Naive B cell (primary cell): ENCODE data around the gene FAM241B. TPM values are rescaled to one million over a fixed set of nuclear protein-coding genes. Genes with fewer than 3 reads are reported as not detected.

Experiments
- ATAC-seq, 2 donors: fragments of 150-1000 bp; cut with Tn5 transposase; 2 replicates each; pipeline ENCODE4 v1.10.0; 2021; ENCODE audit warnings: low read depth in 2 of 2, mild to moderate bottlenecking in 2 of 2, moderate library complexity in 2 of 2
- DNase-seq: peaks from one replicate; pipeline ENCODE4 v3.0.0; 2022
- H3K27ac Mint-ChIP-seq, 6 donors: one replicate each; pipeline ENCODE4 v1.8.0; 2020 to 2022; ENCODE audit warnings: mild to moderate bottlenecking in 6 of 6, mixed read lengths in 6 of 6, moderate library complexity in 5 of 6, inconsistent platforms in 2 of 6
- H3K27me3 Mint-ChIP-seq, 3 donors: one replicate each; pipeline ENCODE4 v1.8.0; 2021 to 2022; ENCODE audit warnings: mixed read lengths in 3 of 3, mild to moderate bottlenecking in 1 of 3
- H3K36me3 Mint-ChIP-seq, 2 donors: one replicate each; pipeline ENCODE4 v1.8.0; 2020 to 2022; ENCODE audit warnings: mixed read lengths in 2 of 2, inconsistent platforms in 1 of 2, mild to moderate bottlenecking in 1 of 2
- H3K4me1 Mint-ChIP-seq, 3 donors: one replicate each; pipeline ENCODE4 v1.8.0; 2020 to 2022; ENCODE audit warnings: mixed read lengths in 3 of 3, inconsistent platforms in 1 of 3, mild to moderate bottlenecking in 1 of 3, moderate library complexity in 1 of 3
- H3K4me3 Mint-ChIP-seq, 8 donors: one replicate each; pipeline ENCODE4 v1.8.0; 2020 to 2022; ENCODE audit warnings: mild to moderate bottlenecking in 8 of 8, mixed read lengths in 8 of 8, moderate library complexity in 8 of 8, inconsistent platforms in 2 of 8
- H3K9me3 Mint-ChIP-seq, 7 donors: one replicate each; pipeline ENCODE4 v1.8.0; 2020 to 2022; ENCODE audit warnings: mixed read lengths in 7 of 7, mild to moderate bottlenecking in 5 of 7, inconsistent platforms in 2 of 7, moderate library complexity in 1 of 7
- polyA plus RNA-seq, 6 donors: library from polyadenylated mRNA; unstranded; fragments of 300-500 nt; fragmentation: Illumina TruSeq; gene quantifications; one replicate each; pipeline ENCODE4 v1.2.3, GENCODE V29; 2021; ENCODE audit warnings: low read depth in 6 of 6

FAM241B gene
- polyA plus RNA-seq, 6 donors from 2014 or later: 0.34 to 1.9 (median 0.54) TPM; not detected in 2

DNA sequence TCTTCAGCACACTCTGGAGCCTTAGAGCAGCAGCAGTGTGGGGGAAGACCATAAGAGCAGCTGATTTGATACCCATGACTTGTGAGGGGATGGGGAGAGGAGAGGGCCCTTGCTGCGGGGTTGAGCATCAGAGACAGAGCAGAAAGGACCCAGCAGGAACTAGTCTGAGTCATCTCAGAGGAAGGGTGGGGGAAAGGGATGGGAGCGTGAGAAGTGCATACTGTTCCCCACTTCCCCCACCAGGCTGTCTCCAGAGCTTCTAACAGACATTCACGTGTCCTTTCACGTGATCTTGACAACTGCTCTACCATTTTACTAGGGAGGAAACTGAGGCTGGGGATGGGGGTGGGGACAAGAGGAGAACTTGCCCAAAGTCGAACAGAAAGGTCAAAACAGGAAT is 38.7 kb downstream of the FAM241B start:
- Mint-ChIP-seq H3K4me1 (no peaks in the 10 kb centered on the region), H3K9me3 (peaks cover 0 to 19% (median 5%) of the 10 kb centered on the region in 7 donors), H3K4me3 (no peak overlapping the region), H3K27ac (no peak overlapping the region), H3K27me3 (peaks cover 3 to 33% (median 33%) of the 10 kb centered on the region in 3 donors), H3K36me3 (no peaks in the 10 kb centered on the region)
- ATAC-seq (no peak), DNase-seq (no peak)

DNA sequence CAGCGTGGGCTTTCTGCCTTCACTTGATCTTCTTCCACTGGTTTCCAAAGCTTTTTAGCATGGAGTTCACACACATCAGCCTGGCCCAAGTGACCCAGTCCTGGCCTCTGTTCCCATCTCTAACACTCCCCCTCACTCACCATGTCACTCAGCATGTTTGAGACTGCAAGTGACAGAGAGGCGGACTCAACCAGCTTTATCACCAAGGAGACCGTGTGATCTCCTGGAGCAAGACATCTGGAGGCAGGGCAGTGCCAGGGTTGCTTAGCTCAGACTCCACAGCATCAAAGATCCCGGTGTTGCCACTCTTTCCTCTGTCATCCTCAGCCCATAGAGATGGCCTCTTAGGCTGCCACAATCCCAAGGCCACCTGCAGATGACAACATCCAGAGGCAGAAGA is 39.4 kb downstream of the FAM241B start:
- no peaks in the 10 kb centered on the region for H3K4me1 Mint-ChIP-seq
- H3K27me3 Mint-ChIP-seq: peaks cover 3 to 33% (median 33%) of the 10 kb centered on the region in 3 donors
- no peak for ATAC-seq
- no peak overlapping the region for H3K27ac Mint-ChIP-seq
- no peak for DNase-seq
- no peaks in the 10 kb centered on the region for H3K36me3 Mint-ChIP-seq
- H3K9me3 Mint-ChIP-seq: peaks cover 0 to 19% (median 5%) of the 10 kb centered on the region in 7 donors
- H3K4me3 Mint-ChIP-seq: no peak overlapping the region

DNA sequence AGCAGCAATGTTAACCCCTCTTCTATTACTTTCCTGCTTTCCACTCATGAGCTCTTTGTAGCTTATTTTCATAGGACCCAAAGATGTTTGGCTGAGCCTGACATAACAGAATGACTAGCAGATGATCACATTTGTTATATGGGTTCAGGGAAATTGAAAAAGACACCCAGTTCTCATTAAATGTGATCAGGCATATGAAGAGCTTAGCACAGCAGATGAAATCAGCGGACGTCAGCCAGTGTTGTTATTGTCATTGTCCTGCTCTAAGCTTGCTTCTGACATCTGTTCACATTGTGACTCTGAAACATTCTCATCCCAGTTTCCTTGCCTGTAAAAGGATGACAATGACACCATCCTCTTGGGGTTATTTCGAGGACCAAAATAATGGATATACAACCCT is 43.5 kb downstream of the FAM241B start:
- peaks cover 3 to 28% (median 18%) of the 10 kb centered on the region in 3 donors for H3K27me3 Mint-ChIP-seq
- DNase-seq: no peak
- no peak for ATAC-seq
- H3K27ac Mint-ChIP-seq: no peak overlapping the region
- no peaks in the 10 kb centered on the region for H3K4me1 Mint-ChIP-seq
- peaks cover 0 to 19% (median 6%) of the 10 kb centered on the region in 7 donors for H3K9me3 Mint-ChIP-seq
- H3K4me3 Mint-ChIP-seq: no peak overlapping the region
- no peaks in the 10 kb centered on the region for H3K36me3 Mint-ChIP-seq

DNA sequence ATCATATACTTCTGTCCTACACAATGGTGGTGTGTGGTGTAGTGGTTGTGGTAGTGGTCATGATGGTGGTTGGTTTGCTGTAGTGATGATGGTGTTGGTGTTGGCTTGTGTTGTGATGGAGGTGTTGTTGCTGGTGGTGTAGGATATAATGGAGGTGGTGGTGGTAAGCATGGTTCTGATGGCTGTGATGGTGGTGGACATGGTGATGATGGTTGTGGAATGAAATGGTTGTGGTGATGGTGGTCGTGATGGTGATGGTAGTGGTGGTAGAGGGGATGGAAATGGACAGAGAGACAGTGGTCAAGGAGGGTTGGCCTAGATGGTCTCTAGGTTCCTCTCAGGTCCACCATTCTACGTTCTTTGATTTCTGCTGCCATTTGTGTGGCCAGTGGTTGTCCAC is 44.7 kb downstream of the FAM241B start:
- no peaks in the 10 kb centered on the region for H3K36me3 Mint-ChIP-seq
- ATAC-seq (no peak), DNase-seq (no peak)
- H3K27me3 Mint-ChIP-seq: peaks cover 9 to 23% (median 16%) of the 10 kb centered on the region in 3 donors
- no peak overlapping the region for H3K27ac Mint-ChIP-seq
- no peak overlapping the region for H3K4me3 Mint-ChIP-seq
- H3K9me3 Mint-ChIP-seq: peaks cover 0 to 19% (median 6%) of the 10 kb centered on the region in 7 donors
- no peaks in the 10 kb centered on the region for H3K4me1 Mint-ChIP-seq

DNA sequence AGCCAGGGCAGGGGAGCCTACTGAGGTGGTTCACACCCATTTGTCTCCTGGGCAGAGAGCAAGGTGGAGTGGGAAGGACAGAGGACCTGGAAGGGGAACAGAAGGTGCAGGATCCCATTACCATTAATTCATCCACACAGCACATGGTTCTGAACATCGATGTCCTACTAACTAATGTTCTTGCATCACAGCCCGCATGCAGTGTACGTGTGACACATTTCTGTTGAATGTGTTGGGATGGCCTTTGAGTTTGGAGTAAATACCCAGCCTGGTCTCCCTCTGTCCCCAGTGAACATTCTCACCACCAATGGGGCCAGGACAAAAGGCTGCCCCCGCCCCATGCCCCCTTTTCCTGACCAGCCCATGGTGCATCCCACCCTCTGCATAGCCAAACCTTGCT is 46.3 kb downstream of the FAM241B start:
- Mint-ChIP-seq H3K27ac (no peak overlapping the region), H3K27me3 (peaks cover 16 to 32% (median 29%) of the 10 kb centered on the region in 3 donors), H3K4me3 (no peak overlapping the region), H3K4me1 (no peaks in the 10 kb centered on the region), H3K9me3 (peaks cover 0 to 11% (median 6%) of the 10 kb centered on the region in 7 donors), H3K36me3 (no peaks in the 10 kb centered on the region)
- DNase-seq (no peak), ATAC-seq (no peak)

DNA sequence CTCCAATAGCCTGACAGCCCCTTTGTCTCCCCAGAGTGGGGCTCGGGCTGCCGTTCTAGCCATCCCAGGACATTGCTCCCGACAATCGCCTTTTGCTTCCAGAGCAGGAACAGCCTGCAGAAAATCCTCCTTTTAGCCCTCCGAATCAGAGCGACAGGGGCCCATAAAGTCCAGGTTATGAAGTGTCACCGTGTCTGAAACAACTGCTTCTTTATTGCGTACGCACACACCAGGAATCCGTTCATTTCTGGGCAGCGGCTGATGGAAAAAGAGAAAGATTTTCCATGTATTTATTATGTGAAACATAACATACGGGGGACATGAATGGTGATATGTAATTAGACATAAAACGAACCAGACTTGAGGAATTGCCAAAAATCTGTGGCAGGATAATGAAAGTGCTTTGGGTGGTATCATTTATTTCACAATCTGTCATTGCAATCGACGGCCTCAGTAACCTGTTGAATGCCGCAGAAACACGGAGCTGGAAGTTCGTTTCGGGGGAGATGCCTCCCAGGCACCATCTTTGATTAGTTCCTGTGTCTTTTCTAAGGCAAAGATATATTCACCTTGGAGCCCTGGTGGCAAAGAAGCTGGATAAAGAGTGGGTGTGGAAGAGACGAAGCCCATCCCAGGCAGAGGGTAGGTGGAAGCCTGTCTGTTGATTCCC is 48.1 kb downstream of the FAM241B start:
- H3K27me3 Mint-ChIP-seq: peaks cover 23 to 40% (median 33%) of the 10 kb centered on the region in 3 donors
- ATAC-seq (no peak), DNase-seq (no peak)
- no peaks in the 10 kb centered on the region for H3K36me3 Mint-ChIP-seq
- no peaks in the 10 kb centered on the region for H3K4me1 Mint-ChIP-seq
- peaks cover 0 to 10% (median 0%) of the 10 kb centered on the region in 7 donors for H3K9me3 Mint-ChIP-seq
- H3K4me3 Mint-ChIP-seq: no peak overlapping the region
- H3K27ac Mint-ChIP-seq: peak overlapping the region in 1 of 6 donors; percentile 31

DNA sequence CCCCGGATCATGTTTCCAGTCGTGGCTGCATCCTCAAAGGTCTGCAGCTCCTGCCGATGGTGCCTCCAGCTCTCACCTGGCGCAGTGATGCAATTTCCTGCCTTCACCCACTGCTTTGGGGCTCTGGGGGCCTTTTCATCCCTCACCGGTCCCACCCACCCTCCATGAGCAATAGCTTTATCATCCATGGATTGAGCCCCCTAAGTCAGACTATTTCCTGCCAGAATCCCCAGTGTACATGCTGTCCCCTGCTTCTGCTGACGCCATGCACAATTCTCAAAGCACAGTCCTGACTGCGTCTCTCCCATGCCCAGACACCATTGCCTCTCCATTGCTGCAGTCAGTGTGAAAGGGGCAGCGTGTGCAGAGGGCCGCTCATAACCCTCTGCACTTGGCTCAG is 49.7 kb downstream of the FAM241B start:
- Mint-ChIP-seq H3K4me1 (no peaks in the 10 kb centered on the region), H3K4me3 (no peak overlapping the region), H3K36me3 (no peaks in the 10 kb centered on the region), H3K27me3 (peaks cover 27 to 40% (median 33%) of the 10 kb centered on the region in 3 donors), H3K27ac (peak overlapping the region in 2 of 6 donors; percentile 3 to 39), H3K9me3 (peaks cover 0 to 10% (median 0%) of the 10 kb centered on the region in 7 donors)
- ATAC-seq (no peak), DNase-seq (no peak)

DNA sequence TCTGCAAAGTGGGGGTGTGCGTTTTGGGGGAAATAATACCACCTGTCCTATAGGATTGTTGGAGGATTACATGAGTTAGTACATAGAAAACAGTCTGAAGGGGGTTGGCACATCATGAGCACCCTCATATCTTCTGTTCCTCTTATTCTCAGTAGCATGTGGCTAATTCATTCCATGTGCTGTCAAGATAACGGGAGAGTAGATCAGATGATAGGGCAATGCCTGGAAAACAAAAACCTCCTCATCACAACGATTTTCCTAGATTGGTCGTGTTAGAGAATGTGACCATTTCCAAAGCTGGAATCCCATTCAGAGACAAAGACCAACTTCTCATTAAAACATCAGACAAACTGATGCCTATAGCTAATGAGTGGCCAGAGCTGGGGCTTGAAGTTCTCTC is 50.6 kb downstream of the FAM241B start:
- Mint-ChIP-seq H3K4me3 (no peak overlapping the region), H3K36me3 (no peaks in the 10 kb centered on the region), H3K27ac (peak overlapping the region in 1 of 6 donors; percentile 41), H3K4me1 (no peaks in the 10 kb centered on the region), H3K27me3 (peaks cover 27 to 40% (median 33%) of the 10 kb centered on the region in 3 donors), H3K9me3 (peaks cover 0 to 10% (median 0%) of the 10 kb centered on the region in 7 donors)
- DNase-seq: no peak
- ATAC-seq: no peak

DNA sequence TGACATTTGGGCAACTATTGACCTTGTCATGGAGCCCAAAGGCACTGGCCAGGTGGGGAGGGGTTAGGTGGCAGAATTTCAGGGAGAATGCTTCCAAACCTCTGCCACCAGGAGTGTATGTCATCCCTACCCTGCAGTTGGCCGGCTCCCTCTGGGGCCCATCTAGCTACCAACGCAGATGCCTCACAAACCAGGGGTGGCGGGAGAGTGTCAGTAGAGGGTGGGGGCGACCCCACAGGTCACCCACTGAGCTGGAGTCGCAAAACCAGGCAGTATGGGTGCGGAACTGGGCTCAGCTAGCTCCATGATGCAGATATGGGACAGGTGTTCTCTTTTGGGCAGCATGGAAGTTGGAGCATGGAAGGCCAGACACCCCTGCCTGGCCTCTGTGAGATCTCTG is 51.4 kb downstream of the FAM241B start:
- Mint-ChIP-seq H3K4me3 (no peak overlapping the region), H3K27ac (no peak overlapping the region), H3K36me3 (no peaks in the 10 kb centered on the region), H3K27me3 (peaks cover 27 to 40% (median 32%) of the 10 kb centered on the region in 3 donors), H3K4me1 (no peaks in the 10 kb centered on the region), H3K9me3 (peaks cover 0 to 10% (median 0%) of the 10 kb centered on the region in 7 donors)
- ATAC-seq (no peak), DNase-seq (no peak)

DNA sequence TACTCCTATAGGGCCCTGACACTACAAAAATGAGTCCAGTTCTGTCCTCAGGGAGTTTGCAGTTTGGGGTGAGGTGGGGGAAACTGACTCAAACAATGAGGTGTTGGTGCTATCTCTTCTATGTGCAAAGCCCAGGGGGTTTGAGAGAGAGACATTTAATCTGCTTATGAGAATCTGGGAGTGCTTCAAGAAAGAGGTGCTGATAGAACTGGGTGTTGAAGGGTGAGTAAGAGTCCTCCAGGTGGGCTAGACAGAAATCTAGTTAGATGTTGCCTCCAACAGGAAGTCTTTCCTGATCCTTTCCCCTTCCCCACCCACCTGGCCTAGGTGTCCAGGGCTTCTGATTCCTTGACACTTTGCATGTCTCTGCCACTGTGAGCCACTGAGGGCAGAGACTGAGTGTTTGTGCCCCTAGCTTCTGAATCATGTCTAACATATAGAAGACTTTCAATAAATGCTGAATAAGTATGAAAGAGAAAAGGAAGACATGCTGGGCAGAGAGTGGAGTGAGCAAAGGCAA is 53.0 kb downstream of the FAM241B start:
- H3K27ac Mint-ChIP-seq: no peak overlapping the region
- peaks cover 22 to 42% (median 30%) of the 10 kb centered on the region in 3 donors for H3K27me3 Mint-ChIP-seq
- no peak for DNase-seq
- ATAC-seq: no peak
- H3K9me3 Mint-ChIP-seq: peaks cover 0 to 4% (median 0%) of the 10 kb centered on the region in 7 donors
- H3K4me1 Mint-ChIP-seq: no peaks in the 10 kb centered on the region
- H3K36me3 Mint-ChIP-seq: no peaks in the 10 kb centered on the region
- H3K4me3 Mint-ChIP-seq: no peak overlapping the region

Other genes starting within 250 kb of the FAM241B start
- under 1 TPM in 2 of 6 donors, not detected in 4; 0.34 to 0.38 TPM for gene TACR2, start 213.3 kb upstream of the FAM241B start, polyA plus RNA-seq
- under 1 TPM in 1 of 6 donors, not detected in 5; 0.16 TPM for gene TSPAN15, start 178.8 kb upstream of the FAM241B start, polyA plus RNA-seq
- gene NEUROG3, start 56.8 kb upstream of the FAM241B start, polyA plus RNA-seq: not detected
- gene COL13A1, start 171.7 kb downstream of the FAM241B start, polyA plus RNA-seq: not detected